Left kidney (tissue), 8 donors: ENCODE measurements around the gene PNMA1. TPM values are rescaled to one million over a fixed set of nuclear protein-coding genes. Genes with fewer than 3 reads are reported as not detected.

Experiments used
- DNase-seq: peaks from one replicate; pipeline ENCODE4 v3.0.0-alpha.2; 2013
- long read RNA-seq, 8 donors: transcript quantifications; one replicate each; lab custom pipeline, GENCODE V29; 2026
- polyA plus RNA-seq: library from polyadenylated mRNA; unstranded; fragments of 120-200 nt; gene quantifications from one replicate; pipeline ENCODE4 v1.2.1, GENCODE V29; 2013; ENCODE audit not compliant: insufficient read length

Gene PNMA1
- 91.6 TPM for polyA plus RNA-seq
- long read RNA-seq, donor 1, transcript PNMA1-201 (1 exons, 2,590 nt), result major isoform, 145 of 145 reads
- long read RNA-seq, donor 1, partial matches to known transcripts, result 0 of 145 reads
- long read RNA-seq, donor 1, other reads (novel, unspliced or antisense), result 0 of 145 reads
- long read RNA-seq, donor 2, transcript PNMA1-201 (1 exons, 2,590 nt), result major isoform, 85 of 85 reads
- long read RNA-seq, donor 2, partial matches to known transcripts, result 0 of 85 reads
- long read RNA-seq, donor 2, other reads (novel, unspliced or antisense), result 0 of 85 reads
- long read RNA-seq, donor 3, transcript PNMA1-201 (1 exons, 2,590 nt), result major isoform, 80 of 80 reads
- long read RNA-seq, donor 3, partial matches to known transcripts, result 0 of 80 reads
- long read RNA-seq, donor 3, other reads (novel, unspliced or antisense), result 0 of 80 reads
- long read RNA-seq, donor 4, transcript PNMA1-201 (1 exons, 2,590 nt), result major isoform, 15 of 15 reads
- long read RNA-seq, donor 4, partial matches to known transcripts, result 0 of 15 reads
- long read RNA-seq, donor 4, other reads (novel, unspliced or antisense), result 0 of 15 reads
- long read RNA-seq, donor 5, transcript PNMA1-201 (1 exons, 2,590 nt), result major isoform, 106 of 106 reads
- long read RNA-seq, donor 5, partial matches to known transcripts, result 0 of 106 reads
- long read RNA-seq, donor 5, other reads (novel, unspliced or antisense), result 0 of 106 reads
- long read RNA-seq, donor 6, transcript PNMA1-201 (1 exons, 2,590 nt), result major isoform, 106 of 106 reads
- long read RNA-seq, donor 6, partial matches to known transcripts, result 0 of 106 reads
- long read RNA-seq, donor 6, other reads (novel, unspliced or antisense), result 0 of 106 reads
- long read RNA-seq, donor 7, transcript PNMA1-201 (1 exons, 2,590 nt), result major isoform, 114 of 114 reads
- long read RNA-seq, donor 7, partial matches to known transcripts, result 0 of 114 reads
- long read RNA-seq, donor 7, other reads (novel, unspliced or antisense), result 0 of 114 reads
- long read RNA-seq, donor 8, transcript PNMA1-201 (1 exons, 2,590 nt), result major isoform, 59 of 59 reads
- long read RNA-seq, donor 8, partial matches to known transcripts, result 0 of 59 reads
- long read RNA-seq, donor 8, other reads (novel, unspliced or antisense), result 0 of 59 reads

DNA sequence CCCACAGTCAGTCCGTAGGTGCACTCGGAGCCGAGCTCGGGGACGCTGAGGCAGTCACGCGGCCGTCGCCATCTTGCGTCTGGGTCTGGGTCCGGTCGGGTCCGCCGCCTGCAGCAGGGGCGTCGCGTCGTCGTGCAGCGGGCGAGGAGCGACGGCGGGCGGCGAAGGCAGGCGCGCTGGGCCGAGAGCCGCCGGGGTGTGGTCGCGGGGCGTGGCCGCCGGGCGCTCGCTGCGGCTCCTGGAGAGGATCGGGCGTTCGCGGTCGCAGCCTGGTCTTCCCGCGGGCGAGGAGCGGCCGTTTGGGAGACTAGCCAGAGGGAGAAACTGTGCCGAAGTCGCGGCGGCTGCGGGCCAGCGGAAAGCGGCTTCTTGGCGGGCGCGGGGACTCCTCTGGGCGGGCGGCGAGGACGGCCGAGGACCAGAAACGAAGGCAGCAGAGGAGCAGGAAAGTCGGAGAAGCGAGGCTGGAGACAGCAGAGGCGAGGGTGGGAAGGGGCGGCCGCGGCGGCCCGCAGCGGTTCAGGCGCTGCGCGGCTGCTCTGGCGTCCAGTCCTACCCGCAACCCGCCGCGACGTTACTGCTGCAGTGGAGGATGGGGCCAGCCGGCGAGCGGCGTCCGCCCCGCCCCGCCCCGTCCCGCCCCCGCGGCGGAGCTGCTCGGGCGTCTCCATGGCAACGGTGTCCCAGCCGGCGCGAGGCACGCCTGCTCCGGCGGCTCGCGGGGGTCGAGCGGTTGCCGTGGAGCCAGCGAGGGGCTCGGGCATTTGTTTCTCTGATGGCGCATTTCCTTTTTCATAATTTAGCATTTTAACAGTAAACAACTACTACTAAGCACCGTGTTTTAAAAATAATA, at the start of gene PNMA1:
Gene PNMA1, minus strand, starts transcription at position 582 of the 853 bp plus-strand sequence. CDS start 745 bp downstream, outside the sequence.
- peak; percentile 90 for DNase-seq

- DNase-seq, result no peak
Observed at GRCh38 chr14:73763396-73763795, 49.2 kb upstream of the PNMA1 start.

DNA sequence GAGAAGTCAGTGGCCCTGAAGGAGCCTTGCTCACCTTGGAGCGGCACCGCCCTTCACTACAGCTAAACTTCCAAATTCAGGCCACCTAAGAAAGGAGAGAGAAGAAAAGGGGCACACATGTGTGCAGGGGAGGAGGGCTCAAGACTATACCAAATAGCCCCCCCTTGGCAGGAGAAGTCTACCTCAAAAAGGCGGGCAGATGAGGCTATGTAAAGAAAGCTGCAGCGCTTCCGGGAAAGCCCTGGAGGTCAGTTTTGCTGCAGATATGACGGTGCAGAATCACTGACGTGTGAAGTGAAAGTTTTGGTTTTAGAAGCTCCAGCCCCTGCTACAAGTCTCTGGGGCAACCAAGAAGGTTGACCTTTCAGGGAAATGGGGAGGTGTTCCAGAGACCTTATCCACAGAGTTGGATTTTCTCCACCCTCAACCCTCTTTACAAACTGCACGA, 48.2 kb upstream of the PNMA1 start:
- no peak for DNase-seq

GRCh38 chr14:73761618-73762355, 47.6 kb upstream of the PNMA1 start:
- DNase-seq, result no peak

DNA sequence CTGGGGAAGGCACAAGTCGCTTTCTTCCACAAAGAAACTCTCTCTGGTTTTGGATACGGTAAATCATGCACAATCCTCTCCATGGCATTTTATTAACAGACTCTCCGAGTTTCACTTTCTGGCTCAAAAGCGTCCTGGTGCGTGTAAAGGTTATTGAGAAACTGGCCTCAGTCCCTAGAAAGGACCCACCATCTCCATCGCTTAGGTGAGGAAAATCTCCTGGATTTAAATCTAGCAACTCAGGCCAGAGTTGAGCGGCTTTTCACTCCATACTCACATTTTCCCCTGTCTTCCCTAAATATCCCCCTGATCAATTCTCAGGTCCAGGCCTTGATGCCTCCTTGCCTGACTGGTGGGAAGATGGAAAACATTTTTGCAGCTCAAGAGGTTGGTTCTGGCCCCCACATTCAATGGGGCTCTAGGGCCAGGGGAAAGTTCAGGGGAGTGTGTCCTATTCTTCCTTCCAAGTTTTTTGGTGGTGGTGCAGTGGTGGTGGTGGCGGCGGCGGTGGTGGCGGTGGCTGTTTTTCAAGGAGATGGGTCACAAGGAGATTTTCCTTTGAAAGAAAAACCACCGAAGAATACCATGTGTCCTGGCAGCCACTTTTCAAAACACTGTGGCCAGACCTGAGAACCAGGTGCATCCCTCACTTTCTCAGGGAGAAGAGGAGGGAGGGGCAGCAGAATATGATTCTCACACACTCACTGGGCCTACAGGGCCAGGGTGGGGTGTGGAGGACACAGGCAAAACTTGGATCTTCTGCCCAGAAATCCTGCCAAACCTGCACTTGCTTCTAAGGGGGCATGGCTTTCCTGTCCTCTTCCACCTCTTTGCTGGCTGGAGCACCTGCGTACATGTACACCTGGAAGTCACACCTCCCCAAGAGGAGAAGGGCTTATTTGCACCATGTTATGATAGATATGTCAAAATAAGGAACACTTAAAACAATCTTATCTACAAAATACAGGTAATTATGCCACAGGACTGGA, 46.7 kb upstream of the PNMA1 start:
- DNase-seq, result no peak

DNA sequence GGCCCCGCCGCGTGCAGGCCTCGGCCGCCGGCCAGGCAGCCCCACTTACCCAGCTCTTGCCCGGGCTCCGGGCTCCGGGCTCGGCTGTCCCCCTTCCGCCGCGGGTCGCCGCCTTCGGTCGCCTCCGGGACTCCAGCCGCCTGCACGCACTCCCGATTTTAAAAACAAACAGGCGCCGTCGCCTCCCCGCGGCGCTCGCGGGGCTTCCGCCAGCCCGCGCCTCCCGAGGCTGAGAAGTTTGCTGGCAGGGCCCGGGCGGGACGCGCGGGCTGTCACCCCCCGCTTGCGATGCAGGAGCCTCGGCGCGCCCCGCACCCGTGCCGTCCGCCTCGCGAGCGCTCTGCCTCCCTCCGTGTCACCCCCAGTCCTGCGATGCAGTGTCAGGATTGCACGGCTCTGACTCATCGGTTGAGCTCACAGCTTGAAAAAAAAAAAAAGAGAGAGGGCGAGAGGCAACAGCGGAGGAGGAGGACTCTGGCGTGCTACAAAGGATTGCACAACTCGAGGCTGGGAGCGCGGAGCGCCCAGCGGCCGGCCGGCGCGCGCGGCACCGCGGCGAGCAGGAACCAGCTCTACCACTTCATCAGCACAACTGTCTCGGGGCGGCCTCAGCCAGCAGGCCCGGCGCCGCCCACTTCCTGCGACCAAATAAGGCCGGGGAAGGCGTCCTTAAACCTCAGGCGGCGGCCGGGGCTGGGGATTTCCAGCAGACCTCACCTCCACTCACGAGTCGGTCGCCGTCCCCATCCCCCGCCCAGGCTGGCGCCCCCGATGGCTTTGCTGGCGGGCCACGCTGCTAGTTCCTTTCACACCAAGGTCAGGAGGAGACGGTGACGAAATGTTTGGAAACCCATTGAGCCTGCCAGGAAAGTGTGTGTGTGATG, 45.8 kb upstream of the PNMA1 start:
- DNase-seq, result peak; percentile 93

DNA sequence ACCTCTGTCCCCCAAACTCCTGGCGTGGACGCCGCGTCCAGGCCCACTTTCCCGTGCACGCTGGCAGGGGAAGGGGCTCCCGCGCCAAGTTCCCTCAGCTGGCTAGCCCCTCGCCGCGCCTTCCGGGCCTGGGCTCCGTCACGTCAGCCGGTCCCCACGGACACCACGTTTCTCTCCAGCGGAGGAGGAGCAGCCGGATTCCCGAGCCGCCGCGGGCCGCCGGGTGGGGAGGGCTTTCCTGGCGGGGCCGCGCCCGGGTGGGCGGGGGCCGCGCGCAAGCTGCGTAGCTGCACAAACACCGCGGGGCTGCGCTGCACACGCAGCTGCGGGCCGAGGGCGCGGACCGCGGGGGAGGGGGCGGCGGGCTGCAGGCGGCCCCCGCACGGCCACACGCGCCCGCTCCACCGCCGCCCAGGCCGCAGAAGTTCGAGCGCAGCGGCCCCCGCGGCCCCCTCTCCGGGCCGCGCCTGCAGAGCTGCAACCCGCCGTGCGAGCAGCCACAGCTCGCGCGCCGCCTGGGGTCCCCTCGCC, 45.1 kb upstream of the PNMA1 start:
- no peak for DNase-seq

DNA sequence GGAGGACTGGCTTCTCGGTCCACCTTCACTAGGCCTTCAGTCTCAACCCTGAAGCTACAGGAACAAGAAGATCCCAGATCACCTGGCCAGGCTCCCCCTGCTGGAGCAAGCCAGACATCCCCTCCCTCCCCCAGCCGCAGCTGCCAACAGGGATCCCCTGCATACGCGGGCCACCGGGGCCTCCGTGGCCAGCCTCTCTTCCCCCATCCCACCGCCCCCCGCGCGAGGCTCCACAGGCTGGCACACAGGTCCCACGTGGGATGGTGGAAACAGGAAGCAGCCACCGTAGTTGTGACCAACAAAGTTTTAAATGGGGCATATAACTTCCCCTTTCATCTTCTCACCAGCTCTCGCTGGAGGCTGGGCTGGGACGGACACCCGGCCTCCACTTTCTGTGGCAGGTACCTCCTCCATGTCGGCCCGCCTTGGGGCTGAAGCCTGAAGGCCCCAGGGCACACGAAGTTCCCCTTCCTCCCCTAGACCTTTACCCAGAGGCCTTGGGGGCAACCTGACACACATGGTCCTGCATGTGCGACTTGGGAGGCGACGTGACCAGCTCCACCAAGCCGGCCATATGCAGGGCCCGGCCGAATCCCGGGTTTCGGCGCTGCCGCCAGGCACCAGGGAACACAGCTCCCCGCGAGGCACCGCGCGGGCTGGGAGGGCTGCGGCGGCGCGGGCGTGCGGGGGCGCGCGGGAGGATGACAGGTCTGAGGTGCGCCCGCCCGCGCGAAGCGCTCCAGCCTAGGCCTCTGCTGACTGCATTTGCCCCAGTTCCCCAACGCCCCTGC, 44.4 kb upstream of the PNMA1 start:
- no peak for DNase-seq

- DNase-seq, result no peak
Observed at GRCh38 chr14:73757876-73758391, 43.8 kb upstream of the PNMA1 start.

DNA sequence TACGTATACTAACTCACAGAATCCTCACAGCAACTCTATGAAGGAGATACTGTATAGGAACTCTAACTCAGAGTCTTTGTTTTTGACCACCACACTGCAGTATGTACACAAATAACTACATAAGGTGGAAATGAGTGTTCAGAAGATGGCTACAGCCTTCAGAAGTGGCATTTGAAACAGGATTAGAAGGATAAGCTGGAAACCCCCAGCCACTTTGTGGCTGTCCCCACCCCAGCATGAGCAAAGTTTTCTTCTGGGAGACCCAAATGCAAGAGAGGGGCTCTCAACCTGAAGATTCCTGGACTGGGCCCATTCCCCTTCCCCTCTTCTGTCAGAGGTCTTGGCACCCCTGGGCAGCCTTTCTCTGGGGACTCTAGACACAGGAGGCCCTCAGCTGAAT, 43.2 kb upstream of the PNMA1 start:
- DNase-seq, result no peak

- no peak for DNase-seq
Observed at GRCh38 chr14:73755434-73756014, 41.3 kb upstream of the PNMA1 start.

DNA sequence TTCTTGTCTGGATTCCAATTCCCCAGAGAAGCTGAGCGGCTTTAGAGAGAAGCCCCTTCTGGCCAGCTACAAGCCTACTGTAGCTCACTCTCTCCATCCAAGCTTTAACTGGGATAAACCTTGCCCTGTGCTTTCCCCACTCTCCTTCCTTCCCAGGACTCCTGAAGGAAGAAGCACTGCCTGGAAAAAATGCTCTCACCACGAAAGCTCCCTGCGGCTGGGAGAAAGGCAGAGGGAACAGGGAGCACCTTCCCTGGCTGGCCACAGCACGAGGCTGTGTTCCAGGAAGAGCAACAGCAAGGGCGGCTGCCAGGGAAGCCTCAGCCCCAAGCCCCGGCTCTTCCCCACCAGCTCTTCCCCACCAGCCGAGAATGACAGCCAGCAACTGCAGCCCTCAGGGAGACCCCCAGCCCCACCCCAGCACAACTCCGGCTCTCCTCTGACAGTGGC, 40.8 kb upstream of the PNMA1 start:
- no peak for DNase-seq

- no peak for DNase-seq
Observed at GRCh38 chr14:73753887-73754795, 40.0 kb upstream of the PNMA1 start.

DNA sequence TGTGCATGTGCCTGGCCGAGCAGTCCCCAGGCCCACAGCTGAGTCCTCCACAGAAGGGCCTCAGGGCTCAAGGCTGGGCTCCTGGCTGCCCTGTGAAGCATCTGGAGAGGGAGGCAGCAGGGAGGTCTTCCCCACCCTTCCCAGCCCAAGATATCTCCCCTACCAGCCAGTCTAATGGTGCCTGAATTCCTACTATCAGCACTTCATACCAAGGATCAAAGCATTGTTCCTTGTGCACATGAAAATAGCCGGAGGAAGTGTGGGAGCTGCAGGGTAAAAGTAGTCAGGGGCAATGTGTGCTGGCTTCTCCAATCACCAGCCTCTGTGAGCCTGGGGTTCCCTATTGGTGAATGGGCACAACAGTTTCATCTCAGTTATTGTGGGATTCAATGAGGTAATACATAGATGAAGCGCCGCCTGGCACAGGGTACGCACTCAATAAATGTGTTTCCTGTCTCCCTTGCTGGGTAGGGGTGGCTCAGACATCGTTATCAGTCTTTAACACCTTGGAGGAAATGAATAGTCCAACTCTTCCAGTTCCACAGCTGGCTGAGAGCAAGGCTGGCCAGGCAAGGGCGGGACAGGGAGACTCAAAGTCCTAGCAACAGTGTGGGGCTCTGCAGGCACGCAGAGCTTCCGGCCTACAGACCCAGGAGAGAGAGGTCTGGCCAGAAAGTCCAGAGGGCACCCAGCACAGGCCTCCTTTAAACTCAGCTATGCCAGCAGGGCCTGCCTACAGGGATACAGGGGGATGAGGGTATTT, 39.1 kb upstream of the PNMA1 start:
- no peak for DNase-seq
